OCI-LY7 (cell line): ENCODE results near the gene ZBP1.
A peak's percentile ranks its signal among the peaks of the same experiment; 100 is the strongest.

ENCODE experiments used
- CTCF ChIP-seq: fragments of 200-600 bp; sonication (generic); conservative IDR thresholded peaks from 2 replicates; pipeline ENCODE4 v1.5.1; 2014; ENCODE audit warnings: mild to moderate bottlenecking, antibody characterized with exemption, low read length, moderate library complexity, mixed read lengths
- EZH2phosphoT487 ChIP-seq: fragments of 200-600 bp; sonication (generic); IDR thresholded peaks from 2 replicates; pipeline ENCODE4 v1.6.1; 2018; ENCODE audit warnings: low read depth, borderline replicate concordance, mild to moderate bottlenecking, mixed run types, antibody characterized with exemption, low read length, moderate library complexity, mixed read lengths

GRCh38 chr20:57617079-57617795 is 3.0 kb downstream of the ZBP1 start:
- no peak for TF ChIP-seq EZH2phosphoT487
- peak; percentile 32; the same call in 1 of the 2 replicates for TF ChIP-seq CTCF
